Right lobe of liver (tissue), 6 donors: ENCODE results near the gene CUBN. TPM values are rescaled to one million over a fixed set of nuclear protein-coding genes. Genes with fewer than 3 reads are reported as not detected.

Experiments used
- ATAC-seq, 4 donors: fragments of 200-7000 bp; cut with Tn5 transposase; one replicate each; pipeline ENCODE4 v1.9.1; 2020; ENCODE audit warnings: mild to moderate bottlenecking in 4 of 4, moderate library complexity in 4 of 4
- DNase-seq, 3 donors: peaks; one replicate each; pipeline ENCODE4 v3.0.0-alpha.2; 2020
- H3K27ac ChIP-seq, 3 donors: fragments of 200-600 bp; one replicate each; pipeline ENCODE4 v1.8.0; 2022
- H3K27me3 ChIP-seq, 2 donors: fragments of 200-600 bp; one replicate each; pipeline ENCODE4 v1.8.0; 2022
- H3K36me3 ChIP-seq, 4 donors: fragments of 200-600 bp; sonication (generic) in 1 of 4; one replicate each; pipeline versions ENCODE4 v1.5.1 to v1.8.0; 2017 to 2022; ENCODE audit warnings: control low read depth in 1 of 4
- H3K4me1 ChIP-seq, 4 donors: fragments of 200-600 bp; sonication (generic) in 1 of 4; one replicate each; pipeline versions ENCODE4 v1.5.1 to v1.8.0; 2017 to 2022; ENCODE audit warnings: control low read depth in 1 of 4
- H3K4me3 ChIP-seq, 3 donors: fragments of 200-600 bp; one replicate each; pipeline ENCODE4 v1.8.0; 2022
- H3K9me3 ChIP-seq, 4 donors: fragments of 200-600 bp; sonication (generic) in 1 of 4; one replicate each; pipeline versions ENCODE4 v1.5.1 to v1.8.0; 2017 to 2022; ENCODE audit warnings: control low read depth in 1 of 4
- CTCF ChIP-seq, 4 donors: fragments of 200-600 bp in 3 of 4; fragments of 450-650 bp in 1 of 4; IDR thresholded peaks; one replicate each; pipeline versions ENCODE4 v1.5.1 to v1.8.0; 2016 to 2022; ENCODE audit warnings: antibody characterized with exemption in 4 of 4, mild to moderate bottlenecking in 2 of 4
- POLR2A ChIP-seq: fragments of 450-650 bp; IDR thresholded peaks from one replicate; pipeline ENCODE4 v1.6.1; 2017; ENCODE audit warnings: antibody characterized with exemption, mild to moderate bottlenecking
- WGBS: methylation state at CpG from one replicate; pipeline ENCODE4 v1.1.6; 2018; ENCODE audit warnings: low coverage, low lambda C conversion rate; ENCODE audit not compliant: insufficient coverage; ENCODE audit errors: missing lambda C conversion rate; 5-methylcytosine and 5-hydroxymethylcytosine counted together
- intact Hi-C, 2 donors: fragments of 100-400 bp; cut with DNase I; formaldehyde crosslinking; loops; one replicate each; pipeline versions ENCODE4 v1.11.2 to v1.14.1; 2022
- total RNA-seq, 6 experiments: library from RNA; depleted of rRNA in 2 of 6; stranded (reverse); fragments of >200 nt in 2 of 6; fragmentation: NEBNext Ultra II Directional in 3 of 6; extraction: Animal tissue kit (Norgen Biotek cat#: 25700) in 3 of 6; gene quantifications; one replicate each; pipeline versions ENCODE4 v1.1.0 to v1.2.4, GENCODE V29; 2016 to 2023
- donor health status: DM: no; HTN: yes; CAD: no.
- donor health status: DM: no; HTN: no; CAD: no.
- donor health status: DM: no; HTN: no; CAD: no.
- donor health status: DM: no; HTN: yes; CAD: no.
- donor health status: DM: no; HTN: yes; CAD: no.

The CUBN gene
- total RNA-seq, 6 experiments from 2014 or later, result 0.07 to 0.74 (median 0.27) TPM

DNA sequence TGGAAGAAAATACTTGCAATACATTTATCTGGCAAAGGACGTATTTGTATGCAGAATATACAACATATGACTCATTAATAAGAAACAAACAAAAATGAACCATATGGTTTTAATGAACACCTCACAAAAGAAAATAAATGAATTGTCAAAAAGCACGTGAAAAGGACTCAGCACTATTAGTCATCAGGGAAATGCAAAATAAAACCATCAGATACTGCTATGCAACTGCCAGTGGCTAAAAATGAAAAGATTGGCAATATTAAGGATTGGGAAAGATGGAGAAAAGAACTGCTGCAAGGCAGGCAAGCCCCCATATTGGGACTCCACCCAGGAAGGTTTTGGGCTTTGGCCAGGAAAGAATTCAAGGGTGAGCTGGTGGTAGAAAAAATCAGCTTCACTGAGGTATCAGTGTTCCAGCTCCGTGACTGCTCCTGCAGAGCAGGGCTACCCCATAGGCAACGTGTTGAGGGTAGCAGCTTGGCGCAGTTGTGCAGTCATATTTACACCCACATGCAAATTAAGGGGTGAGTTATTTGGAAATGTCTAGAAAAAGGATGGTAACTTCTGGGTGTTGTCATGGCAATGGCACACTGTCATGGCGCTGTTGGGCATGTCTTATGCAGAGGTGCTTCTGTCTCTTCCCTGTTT is 72.7 kb downstream of the CUBN start:
- intact Hi-C loops, result no loop called here
- 71% methylated on average over 6 of the region's 6 CpGs for WGBS
- Histone ChIP-seq H3K36me3 (no peaks in the 10 kb centered on the region), H3K27me3 (no peaks in the 10 kb centered on the region), H3K4me1 (no peaks in the 10 kb centered on the region), H3K9me3 (no peaks in the 10 kb centered on the region), H3K4me3 (no peak overlapping the region), H3K27ac (no peak overlapping the region)
- no peak for TF ChIP-seq POLR2A
- no peak for TF ChIP-seq CTCF (IDR thresholded peaks at IDR 0.05)
- ATAC-seq (no peak), DNase-seq (no peak)

- Histone ChIP-seq H3K9me3 (no peaks in the 10 kb centered on the region), H3K36me3 (no peaks in the 10 kb centered on the region), H3K4me3 (no peak overlapping the region), H3K4me1 (no peaks in the 10 kb centered on the region), H3K27me3 (no peaks in the 10 kb centered on the region), H3K27ac (no peak overlapping the region)
- DNase-seq (no peak), ATAC-seq (no peak)
- intact Hi-C loops, result no loop called here
- 70% methylated on average over 3 of the region's 3 CpGs for WGBS
- no peak for TF ChIP-seq POLR2A
- TF ChIP-seq CTCF (IDR thresholded peaks at IDR 0.05), result no peak
Observed at GRCh38 chr10:17053513-17053912, 76.1 kb downstream of the CUBN start.

DNA sequence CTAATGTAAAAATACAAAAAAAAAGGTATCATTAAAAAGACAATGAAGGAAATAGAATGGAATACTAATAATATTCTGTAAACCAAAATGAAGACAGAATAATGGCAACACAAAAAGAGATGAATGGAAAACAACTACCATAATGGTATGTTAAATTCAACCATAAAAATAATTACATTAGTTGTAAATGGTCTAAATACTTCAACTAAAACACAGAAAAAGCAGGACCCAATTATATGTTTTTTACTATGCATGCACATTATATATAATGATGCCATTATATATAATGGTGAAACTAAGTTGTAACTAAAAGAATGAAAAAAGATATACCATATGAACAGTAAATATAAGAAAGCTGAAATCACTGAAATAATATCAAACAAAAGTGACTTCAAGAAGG is 76.5 kb downstream of the CUBN start:
- Histone ChIP-seq H3K4me1 (no peaks in the 10 kb centered on the region), H3K27ac (no peak overlapping the region), H3K4me3 (no peak overlapping the region), H3K9me3 (no peaks in the 10 kb centered on the region), H3K36me3 (no peaks in the 10 kb centered on the region), H3K27me3 (no peaks in the 10 kb centered on the region)
- no peak for ATAC-seq
- DNase-seq, result no peak
- TF ChIP-seq POLR2A (no peak), CTCF (IDR thresholded peaks at IDR 0.05) (no peak)
- intact Hi-C loops, result no loop called here

- TF ChIP-seq CTCF (IDR thresholded peaks at IDR 0.05), result no peak
- TF ChIP-seq POLR2A, result no peak
- intact Hi-C loops, result no loop called here
- Histone ChIP-seq H3K27me3 (no peaks in the 10 kb centered on the region), H3K4me1 (no peaks in the 10 kb centered on the region), H3K36me3 (no peaks in the 10 kb centered on the region), H3K27ac (no peak overlapping the region), H3K9me3 (no peaks in the 10 kb centered on the region), H3K4me3 (no peak overlapping the region)
- 74% methylated on average over 3 of the region's 3 CpGs for WGBS
- ATAC-seq (no peak), DNase-seq (no peak)
Observed at GRCh38 chr10:17051851-17052250, 77.8 kb downstream of the CUBN start.

DNA sequence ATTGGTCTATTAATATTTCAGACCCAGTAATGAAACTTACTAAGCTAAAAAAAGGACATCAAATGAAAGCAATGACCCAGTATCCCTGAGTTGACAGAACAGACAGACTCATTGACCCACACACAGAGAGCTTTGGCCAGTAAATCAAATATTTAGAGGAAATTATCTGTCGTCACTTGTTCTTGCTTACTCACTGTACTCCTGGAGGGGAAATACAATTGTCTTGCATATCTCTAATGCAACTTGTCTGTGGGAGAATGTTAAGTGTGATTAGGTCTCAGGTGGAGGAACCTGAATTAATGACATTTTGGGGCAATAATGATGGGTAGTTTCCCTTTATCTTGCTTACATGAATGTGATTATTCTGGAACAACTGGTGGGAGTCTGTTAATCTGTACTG is 80.4 kb downstream of the CUBN start:
- Histone ChIP-seq H3K9me3 (no peaks in the 10 kb centered on the region), H3K4me1 (no peaks in the 10 kb centered on the region), H3K36me3 (no peaks in the 10 kb centered on the region), H3K27ac (no peak overlapping the region), H3K4me3 (no peak overlapping the region), H3K27me3 (no peaks in the 10 kb centered on the region)
- intact Hi-C loops, result no loop called here
- DNase-seq (no peak), ATAC-seq (peak; percentile 6 to 64 (median 34))
- TF ChIP-seq POLR2A (no peak), CTCF (IDR thresholded peaks at IDR 0.05) (no peak)
- WGBS, result 0% methylated on average over 1 of the region's 1 CpG
